Panc1 (cell line): ENCODE data around the gene CCL25.

Source experiments
- CTCF ChIP-seq: fragments of 450-650 bp; IDR thresholded peaks from 2 replicates; pipeline ENCODE4 v1.5.1; 2017; ENCODE audit warnings: mild to moderate bottlenecking
- POLR2AphosphoS5 ChIP-seq: IDR thresholded peaks from 2 replicates; pipeline ENCODE4 v1.6.1; 2012; ENCODE audit warnings: mild to moderate bottlenecking, low read depth, low read length, moderate library complexity
- TCF7L2 ChIP-seq: IDR thresholded peaks from 2 replicates; pipeline ENCODE4 v1.6.1; 2011; ENCODE audit warnings: mild to moderate bottlenecking, low read depth, low read length, inconsistent platforms

- TF ChIP-seq CTCF, result no peak
- no peak for TF ChIP-seq POLR2AphosphoS5
- TF ChIP-seq TCF7L2, result no peak
Measured at GRCh38 chr19:8097198-8097597, 44.6 kb downstream of the CCL25 start.
